HG03520 (cell line): ENCODE measurements around the gene RBM10.

Source experiments
- ATAC-seq: cut with Tn5 transposase; IDR thresholded peaks from one replicate; pipeline ENCODE4 v1.9.1; 2021; ENCODE audit warnings: mild to moderate bottlenecking, moderate library complexity; ENCODE audit not compliant: unreplicated experiment

RBM10 gene

DNA sequence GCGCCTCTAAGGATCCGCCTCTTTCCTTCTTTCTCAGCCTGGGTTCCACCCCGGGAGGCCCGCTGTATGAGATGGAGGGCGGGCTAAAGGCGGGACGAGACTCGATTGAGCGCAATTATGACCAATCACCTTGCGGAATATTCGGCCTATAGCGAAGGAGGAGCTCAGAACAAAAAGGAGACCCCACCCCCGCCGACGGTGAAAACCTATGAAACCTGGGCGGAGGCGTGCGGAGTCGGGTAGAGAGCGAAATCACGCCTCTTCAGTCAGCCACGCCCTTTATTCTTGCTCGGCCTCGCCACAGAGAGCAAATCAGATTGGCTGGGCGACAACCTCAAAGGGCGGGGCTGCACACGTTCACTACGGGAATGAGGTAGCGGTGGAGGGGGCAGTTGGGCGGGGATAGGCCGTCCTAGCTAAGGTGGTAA lies 72.8 kb downstream of the RBM10 start:
- ATAC-seq, result peak; percentile 86

DNA sequence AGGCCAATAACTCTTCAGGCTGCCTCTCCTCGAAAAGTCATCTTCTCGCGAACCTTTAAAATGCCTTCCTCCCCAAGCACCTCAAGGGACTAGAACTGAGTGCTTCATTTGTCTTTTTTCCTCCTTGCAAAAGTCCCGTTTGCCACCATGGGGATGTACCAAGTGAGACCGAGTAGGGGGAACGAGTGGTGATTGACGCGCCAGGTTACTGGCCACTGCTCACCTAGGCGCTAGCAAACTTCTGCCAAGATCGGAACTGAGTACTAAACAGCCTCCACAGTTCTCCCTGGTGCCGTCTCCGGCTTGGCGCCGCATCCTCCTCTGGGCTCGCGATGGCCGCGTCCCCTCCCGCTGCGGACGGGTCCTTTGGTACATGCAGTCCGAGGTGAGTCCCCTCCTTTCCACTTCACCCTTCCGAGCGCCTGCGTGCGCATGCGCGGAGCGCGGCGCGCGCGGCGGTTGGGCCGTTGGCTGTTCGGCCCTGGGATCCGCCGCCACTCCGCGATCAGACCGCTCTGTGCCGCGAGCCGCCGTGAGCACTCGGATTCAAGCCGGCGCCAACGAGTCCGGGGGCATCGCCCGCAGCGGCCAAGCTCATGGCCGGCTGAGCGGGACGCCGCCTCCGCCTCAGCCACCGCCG lies 73.4 kb downstream of the RBM10 start, which contains the start of gene CDK16:
Gene CDK16, plus strand, starts transcription at position 402 of the 640 bp plus-strand sequence. CDS start 4,877 bp downstream, outside the sequence.
- ATAC-seq, result peak; percentile 24

DNA sequence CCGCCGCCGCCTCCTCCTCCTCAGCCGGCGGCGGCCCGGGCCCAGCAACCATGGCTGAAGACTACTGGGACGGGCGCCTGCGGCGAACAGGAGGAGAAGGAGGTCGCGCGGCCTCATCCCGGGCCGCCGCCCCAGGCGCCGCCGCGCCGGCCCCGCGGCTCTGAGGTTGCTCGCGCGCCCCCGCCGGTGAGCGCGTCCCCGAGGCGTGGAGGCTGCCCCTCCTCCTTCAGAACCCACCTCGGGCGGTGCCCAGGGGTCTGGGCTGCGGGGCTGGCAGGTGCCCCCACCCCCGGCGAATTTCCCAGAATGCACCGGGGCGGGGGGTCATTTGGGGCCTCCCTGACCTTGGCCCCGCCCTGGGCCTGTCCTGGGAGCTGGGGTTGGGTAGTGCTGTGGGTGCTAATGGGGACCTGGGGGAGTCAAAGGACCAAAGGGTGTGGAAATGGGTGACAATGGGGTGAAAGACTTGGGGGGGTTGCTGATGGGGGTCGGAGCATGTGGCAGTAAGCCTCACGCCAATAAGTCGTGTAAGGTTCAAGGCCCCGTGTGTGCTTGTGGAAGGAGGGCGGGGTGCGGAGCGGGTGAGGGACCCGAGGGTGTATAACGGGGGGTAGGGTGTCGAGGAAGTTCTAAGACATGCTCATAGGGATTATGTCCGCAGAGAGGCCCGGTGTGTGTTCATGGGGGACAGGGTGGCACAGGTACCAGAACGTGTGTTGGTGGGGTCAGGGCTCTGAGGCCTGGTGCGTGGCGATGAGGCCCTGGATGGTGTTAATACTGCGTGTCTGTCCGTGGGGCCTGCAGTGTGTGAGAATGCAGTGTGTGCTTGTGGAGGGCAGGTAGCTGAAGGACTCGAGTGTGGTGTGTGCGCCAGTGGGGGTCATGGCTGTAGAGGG lies 74.1 kb downstream of the RBM10 start:
- ATAC-seq, result no peak

- no peak for ATAC-seq
Observed at GRCh38 chrX:47221756-47222155, 76.7 kb downstream of the RBM10 start.

DNA sequence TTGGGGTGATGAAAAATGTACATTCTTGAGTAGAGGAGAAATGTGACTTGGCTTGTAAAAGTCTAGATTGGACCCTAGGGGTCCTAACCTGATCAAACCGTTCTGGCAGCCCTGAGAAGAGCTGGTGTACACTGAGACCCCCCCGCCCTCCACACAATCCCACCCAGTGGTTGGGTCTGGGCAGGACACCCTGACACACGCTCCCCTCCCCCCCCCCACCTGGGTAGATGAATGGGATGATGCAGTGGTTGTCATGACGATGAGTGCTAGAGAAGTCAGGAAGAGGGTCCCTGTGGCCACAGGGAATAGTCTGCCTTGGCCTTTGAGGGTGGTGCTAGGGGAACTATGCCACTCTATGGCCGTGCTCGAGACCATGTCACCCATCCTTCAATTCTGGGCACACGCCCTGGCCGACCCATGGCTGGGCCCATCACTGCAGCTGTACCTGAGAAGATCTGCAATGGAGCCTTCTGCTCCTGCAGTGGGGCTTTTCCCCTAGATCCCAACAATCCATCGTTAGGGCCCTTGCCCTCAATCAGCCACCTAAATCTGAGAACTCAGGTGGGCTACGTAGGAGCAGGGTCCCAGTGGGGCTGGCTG lies 77.8 kb downstream of the RBM10 start:
- no peak for ATAC-seq

- ATAC-seq, result no peak
Observed at GRCh38 chrX:47223476-47224250, 78.6 kb downstream of the RBM10 start.

DNA sequence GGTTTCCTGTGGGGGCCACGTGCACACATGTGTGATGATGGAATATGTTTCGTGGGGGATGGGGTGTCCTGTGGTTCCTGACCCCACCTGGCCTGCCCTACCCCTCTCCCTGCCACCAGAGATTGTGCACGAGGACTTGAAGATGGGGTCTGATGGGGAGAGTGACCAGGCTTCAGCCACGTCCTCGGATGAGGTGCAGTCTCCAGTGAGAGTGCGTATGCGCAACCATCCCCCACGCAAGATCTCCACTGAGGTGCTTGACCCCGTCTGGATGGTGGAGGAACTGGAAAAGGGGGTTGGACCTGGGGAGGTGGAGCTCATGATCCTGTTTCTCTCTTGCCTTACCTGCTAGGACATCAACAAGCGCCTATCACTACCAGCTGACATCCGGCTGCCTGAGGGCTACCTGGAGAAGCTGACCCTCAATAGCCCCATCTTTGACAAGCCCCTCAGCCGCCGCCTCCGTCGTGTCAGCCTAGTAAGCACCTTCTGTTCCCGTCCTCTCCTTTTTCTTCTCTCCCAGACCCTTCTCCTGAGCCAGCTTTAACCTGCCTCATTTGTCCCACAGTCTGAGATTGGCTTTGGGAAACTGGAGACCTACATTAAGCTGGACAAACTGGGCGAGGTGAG lies 79.4 kb downstream of the RBM10 start:
- no peak for ATAC-seq

DNA sequence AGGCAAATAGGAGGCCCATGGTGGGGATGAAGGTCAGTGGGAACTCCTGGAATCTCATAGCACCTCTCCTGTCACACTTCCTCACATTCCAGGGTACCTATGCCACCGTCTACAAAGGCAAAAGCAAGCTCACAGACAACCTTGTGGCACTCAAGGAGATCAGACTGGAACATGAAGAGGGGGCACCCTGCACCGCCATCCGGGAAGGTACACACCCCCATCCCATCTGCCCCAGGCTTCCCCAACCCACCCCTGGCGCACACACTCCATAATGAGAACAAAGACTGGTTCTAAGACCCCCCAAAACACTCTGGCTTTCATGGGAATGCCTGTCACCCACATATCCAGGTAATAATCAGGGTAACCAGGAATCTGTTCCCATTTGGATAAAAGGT lies 79.9 kb downstream of the RBM10 start:
- no peak for ATAC-seq

DNA sequence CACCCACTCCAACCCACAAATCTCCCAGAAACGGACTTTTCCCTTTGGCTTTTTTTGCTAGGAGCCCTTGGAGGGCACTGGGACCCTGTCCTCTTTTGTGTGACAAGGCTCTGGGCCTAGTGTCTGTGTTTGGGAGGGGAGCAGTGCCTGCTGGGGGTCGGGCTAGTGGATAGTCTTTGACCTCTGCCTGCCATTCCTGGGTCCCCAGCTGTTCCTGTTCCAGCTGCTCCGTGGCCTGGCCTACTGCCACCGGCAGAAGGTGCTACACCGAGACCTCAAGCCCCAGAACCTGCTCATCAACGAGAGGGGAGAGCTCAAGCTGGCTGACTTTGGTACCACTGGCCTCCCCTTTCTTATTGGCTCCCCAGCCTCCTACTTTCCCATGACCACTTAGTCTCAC lies 81.0 kb downstream of the RBM10 start:
- ATAC-seq, result no peak

DNA sequence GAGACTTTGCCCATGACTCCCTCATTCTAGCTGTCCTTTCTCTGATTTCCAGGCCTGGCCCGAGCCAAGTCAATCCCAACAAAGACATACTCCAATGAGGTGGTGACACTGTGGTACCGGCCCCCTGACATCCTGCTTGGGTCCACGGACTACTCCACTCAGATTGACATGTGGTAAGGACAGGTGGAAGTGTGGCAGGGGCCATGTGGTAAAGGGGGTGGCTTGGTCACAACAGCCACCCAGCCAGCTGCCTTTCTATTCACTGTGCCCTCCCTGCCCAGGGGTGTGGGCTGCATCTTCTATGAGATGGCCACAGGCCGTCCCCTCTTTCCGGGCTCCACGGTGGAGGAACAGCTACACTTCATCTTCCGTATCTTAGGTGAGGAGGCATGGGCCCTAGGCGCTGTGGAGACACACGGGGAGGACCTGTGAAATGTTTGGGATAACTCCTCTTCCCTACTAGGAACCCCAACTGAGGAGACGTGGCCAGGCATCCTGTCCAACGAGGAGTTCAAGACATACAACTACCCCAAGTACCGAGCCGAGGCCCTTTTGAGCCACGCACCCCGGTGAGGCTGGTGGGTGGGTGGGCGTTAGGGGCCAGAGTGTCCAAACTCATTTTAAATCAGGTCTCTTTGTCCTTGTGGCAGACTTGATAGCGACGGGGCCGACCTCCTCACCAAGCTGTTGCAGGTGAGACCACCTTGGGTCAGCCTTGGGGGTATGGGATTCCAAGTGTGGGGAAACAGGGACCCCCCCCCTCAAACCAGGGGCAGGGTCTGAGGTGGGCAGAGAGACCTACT lies 81.7 kb downstream of the RBM10 start:
- ATAC-seq, result no peak

- no peak for ATAC-seq
Observed at GRCh38 chrX:47227334-47227583, 82.2 kb downstream of the RBM10 start.

DNA sequence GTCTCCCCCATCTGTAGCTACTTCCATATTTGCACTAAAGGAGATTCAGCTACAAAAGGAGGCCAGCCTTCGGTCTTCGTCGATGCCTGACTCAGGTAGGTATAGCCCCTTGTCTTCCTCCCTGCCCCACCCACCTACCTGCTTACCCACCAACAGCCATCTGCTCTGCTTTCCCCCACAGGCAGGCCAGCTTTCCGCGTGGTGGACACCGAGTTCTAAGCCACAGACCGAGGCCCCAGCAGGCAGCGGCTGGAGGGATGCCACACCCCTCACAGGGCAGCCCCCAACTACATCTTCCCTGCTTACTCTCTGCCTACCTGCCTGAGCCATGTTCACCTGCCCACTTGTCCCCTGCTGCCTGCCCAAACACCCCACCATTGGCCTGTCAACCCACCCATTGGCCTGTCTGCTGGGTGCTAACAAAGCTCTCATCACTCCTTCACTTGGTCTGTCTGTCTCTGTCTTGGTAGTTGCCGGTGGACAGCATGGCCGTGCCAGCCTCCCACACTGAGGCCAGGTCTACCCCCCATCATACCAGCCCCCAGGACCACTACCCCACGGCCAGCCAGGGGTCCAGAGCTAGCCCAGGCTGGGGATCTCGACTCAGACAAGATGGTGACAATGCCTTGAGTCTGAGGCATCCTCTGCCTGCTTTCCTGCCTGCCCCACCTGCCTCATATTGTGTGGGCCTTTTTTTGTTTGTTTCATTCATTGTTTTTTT lies 83.7 kb downstream of the RBM10 start:
- ATAC-seq, result no peak

DNA sequence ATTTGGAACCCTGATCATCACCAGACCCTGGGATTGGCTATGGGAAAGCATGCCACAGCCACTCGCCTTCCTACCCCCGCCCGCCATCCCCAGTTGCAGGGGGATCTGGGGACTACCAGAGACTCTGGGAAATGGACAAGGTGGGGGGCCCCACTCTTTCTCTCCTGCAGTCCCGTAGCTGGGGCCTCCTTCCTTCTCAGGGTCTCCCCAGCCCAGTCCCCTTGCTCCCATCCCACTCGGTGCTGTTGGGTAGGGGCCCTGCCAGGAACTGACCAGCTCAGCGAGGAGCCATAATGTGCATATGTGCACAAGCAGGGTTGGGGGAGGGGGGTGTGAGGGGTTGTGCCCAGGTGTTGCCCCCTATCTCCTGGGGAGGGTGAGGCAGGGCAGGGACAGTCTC lies 84.4 kb downstream of the RBM10 start:
- ATAC-seq, result no peak

DNA sequence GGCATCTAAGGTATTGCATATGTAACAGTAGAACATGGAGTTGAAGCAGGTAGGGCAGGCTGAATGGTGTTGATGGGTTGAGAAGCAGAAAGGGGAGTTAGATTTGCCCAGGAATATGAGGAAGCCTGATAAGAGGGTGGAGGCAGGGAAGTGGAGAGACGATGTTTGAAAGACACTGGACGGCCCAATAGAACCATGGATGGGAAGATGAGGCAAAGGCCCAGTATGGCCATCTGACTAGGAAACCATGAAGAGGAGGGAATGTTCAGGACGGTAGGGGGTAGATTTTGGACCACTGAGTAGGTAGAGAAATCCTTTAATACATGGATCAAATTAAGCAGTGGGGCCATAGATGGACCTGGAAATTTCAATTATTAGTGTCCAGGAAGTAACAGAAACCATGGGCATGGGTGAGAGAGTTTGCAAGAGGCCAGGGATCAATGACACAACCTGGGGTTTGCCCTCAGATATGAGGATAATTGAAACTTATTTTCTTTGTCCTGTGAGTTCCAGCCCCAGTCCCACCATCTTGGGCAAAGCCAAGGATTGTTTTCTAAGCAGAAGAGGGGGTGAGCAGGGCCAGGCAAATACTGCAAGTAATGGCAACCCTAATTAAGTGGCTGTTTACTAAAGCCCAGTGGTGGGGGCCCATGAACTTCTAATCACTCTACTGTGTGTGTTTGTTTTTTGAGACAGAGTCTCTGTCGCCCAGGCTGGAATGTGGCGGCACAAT lies 85.3 kb downstream of the RBM10 start:
- ATAC-seq, result no peak

DNA sequence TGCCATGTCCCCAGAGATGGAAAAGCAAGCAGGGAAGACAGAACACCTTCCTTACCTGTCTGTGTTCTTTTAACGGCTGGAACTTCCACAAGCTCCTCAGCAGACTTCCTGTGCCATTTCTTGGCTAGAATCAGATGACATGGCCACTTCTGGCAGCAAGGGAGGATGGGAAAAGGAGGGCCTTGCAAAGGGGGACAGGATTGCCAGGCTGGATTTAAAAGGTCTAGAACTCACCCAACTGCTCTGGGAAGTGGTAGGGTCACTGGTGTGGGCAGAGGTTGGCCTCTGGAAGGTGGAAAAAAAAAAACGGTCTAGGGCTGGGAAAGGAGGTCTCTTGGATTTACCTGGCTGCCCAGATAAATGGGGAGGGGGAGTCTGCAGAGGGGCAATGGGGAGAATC lies 86.1 kb downstream of the RBM10 start:
- no peak for ATAC-seq

DNA sequence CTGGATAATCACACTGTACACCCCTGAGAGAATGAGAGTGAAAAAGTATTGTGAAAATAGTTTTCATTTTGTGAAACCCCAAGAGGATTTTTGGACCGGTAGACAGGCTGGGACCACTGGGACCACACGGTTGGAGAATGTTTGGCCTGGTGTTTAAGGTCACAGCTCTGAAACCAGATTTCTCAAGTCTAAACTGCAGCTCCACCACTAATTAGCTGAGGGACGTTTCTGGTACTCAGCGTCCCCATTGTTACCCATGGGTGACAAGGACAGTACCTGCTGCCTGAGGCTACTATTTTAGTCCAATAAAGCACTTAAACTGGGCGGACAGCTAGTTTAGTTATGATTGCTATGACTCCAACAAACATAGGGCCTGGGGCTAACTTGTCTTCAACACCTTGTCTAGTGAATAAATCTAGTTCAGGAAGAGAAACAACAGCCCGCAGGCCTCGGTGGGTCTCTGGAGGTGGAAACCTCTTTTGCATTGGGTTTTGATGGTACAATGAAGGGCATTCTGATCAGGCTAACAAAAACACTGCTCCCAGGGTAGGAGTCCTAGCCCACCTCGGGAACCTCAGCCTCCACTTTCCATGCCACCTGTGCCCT lies 87.3 kb downstream of the RBM10 start:
- no peak for ATAC-seq

DNA sequence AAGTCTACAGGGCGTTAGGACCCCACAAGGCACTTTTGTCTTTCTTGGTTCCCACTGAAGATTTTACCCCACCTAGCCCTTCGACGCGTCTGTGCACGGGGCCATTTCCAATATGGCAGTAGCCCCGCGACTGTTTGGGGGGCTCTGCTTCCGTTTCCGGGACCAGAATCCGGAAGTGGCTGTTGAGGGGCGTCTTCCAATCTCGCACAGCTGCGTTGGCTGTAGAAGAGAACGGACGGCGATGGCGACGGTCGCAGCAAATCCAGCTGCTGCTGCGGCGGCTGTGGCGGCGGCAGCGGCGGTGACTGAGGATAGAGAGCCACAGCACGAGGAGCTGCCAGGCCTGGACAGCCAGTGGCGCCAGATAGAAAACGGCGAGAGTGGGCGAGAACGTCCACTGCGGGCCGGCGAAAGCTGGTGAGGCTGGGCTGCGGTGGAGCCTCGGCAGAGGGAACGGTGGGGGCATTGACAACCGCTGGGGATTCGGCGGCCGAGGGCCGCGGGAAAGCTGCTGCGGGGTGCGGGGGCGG lies 87.8 kb downstream of the RBM10 start, which contains the start of gene USP11:
Gene USP11, plus strand, starts transcription at position 207 of the 530 bp plus-strand sequence. Its CDS starts 35 bp downstream, at position 242.
- ATAC-seq, result no peak
